Measurements from ENCODE around the gene HTT. TPM values are rescaled to one million over a fixed set of nuclear protein-coding genes. Genes with fewer than 3 reads are reported as not detected.

The HTT gene
- polyA plus RNA-seq, 2 donors, result 9.7 to 19.4 TPM

DNA sequence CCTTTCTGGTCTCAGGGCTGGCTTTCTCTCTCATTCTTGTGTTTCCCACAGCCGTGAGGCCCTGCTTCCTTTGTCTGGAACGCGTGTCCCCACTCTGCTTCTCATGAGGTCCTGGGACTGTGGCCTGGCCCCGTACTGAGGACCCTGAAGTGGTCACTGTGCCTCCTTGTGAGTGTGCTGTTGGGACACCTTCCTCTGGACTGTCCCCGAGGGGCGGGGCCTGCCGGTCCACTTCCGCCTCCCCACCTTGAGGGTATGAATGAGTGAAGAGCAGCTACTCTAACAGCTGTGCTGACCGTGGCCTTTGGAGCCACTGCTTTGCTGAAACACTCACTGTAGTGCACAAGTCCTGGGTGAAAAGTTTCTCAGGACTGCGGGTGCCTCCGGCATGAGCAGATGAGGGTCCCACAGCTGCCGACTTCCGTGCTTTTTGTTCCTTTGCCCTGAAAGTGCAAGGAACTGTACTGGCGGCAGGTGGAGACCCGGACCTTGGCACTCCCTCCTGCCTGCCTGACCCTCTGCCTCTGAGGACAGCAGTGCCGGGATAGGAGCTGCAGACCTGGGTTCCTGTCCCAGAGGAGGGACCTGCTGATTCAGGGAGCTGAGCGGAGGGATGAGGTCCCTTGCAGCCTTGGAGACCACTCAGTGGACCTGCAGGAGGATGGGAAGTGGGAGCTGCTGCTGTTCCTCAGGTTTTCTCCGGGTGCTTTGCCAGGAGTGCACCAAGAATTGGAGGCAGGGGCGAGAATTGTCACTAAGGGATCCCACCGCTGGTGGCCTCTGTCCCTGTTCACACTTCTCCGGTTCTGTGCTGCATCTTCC lies 38.1 kb upstream of the HTT start:
- 84 to 90% methylated on average over 21 of the region's 21 CpGs for WGBS, 2 donors
- Histone ChIP-seq H3K27ac (ENCODE audit: low read depth in 2 of 2, low read length in 1 of 2) (no peak overlapping the region), H3K4me1 (ENCODE audit: control insufficient read depth in 2 of 2, insufficient read depth in 2 of 2, low read length in 1 of 2) (peaks cover 0 to 4% of the 10 kb centered on the region in 2 donors), H3K4me3 (ENCODE audit: low read depth in 1 of 2, low read length in 2 of 2) (no peak overlapping the region), H3K9me3 (ENCODE audit: control insufficient read depth in 2 of 2, insufficient read depth in 1 of 2, low read depth in 1 of 2, low read length in 1 of 2) (no peaks in the 10 kb centered on the region), H3K27me3 (ENCODE audit: control insufficient read depth in 1 of 2, insufficient read depth in 2 of 2, low read length in 2 of 2) (no peaks in the 10 kb centered on the region), H3K36me3 (ENCODE audit: control insufficient read depth in 2 of 2, insufficient read depth in 2 of 2, low read length in 1 of 2) (no peaks in the 10 kb centered on the region)

- no peaks in the 10 kb centered on the region for H3K27me3 ChIP-seq (ENCODE audit: control insufficient read depth in 1 of 2, insufficient read depth in 2 of 2, low read length in 2 of 2)
- 37 to 41% methylated on average over 6 of the region's 6 CpGs for WGBS, 2 donors
- no peak overlapping the region for H3K4me3 ChIP-seq (ENCODE audit: low read depth in 1 of 2, low read length in 2 of 2)
- peaks cover 0 to 7% of the 10 kb centered on the region in 2 donors for H3K4me1 ChIP-seq (ENCODE audit: control insufficient read depth in 2 of 2, insufficient read depth in 2 of 2, low read length in 1 of 2)
- no peak overlapping the region for H3K27ac ChIP-seq (ENCODE audit: low read depth in 2 of 2, low read length in 1 of 2)
- no peaks in the 10 kb centered on the region for H3K36me3 ChIP-seq (ENCODE audit: control insufficient read depth in 2 of 2, insufficient read depth in 2 of 2, low read length in 1 of 2)
- no peaks in the 10 kb centered on the region for H3K9me3 ChIP-seq (ENCODE audit: control insufficient read depth in 2 of 2, insufficient read depth in 1 of 2, low read depth in 1 of 2, low read length in 1 of 2)
Observed at GRCh38 chr4:3037957-3038461, 36.5 kb upstream of the HTT start.

- H3K36me3 ChIP-seq (ENCODE audit: control insufficient read depth in 2 of 2, insufficient read depth in 2 of 2, low read length in 1 of 2), result no peaks in the 10 kb centered on the region
- no peaks in the 10 kb centered on the region for H3K27me3 ChIP-seq (ENCODE audit: control insufficient read depth in 1 of 2, insufficient read depth in 2 of 2, low read length in 2 of 2)
- no peaks in the 10 kb centered on the region for H3K9me3 ChIP-seq (ENCODE audit: control insufficient read depth in 2 of 2, insufficient read depth in 1 of 2, low read depth in 1 of 2, low read length in 1 of 2)
- WGBS, 2 donors, result 87 to 88% methylated on average over 8 of the region's 8 CpGs
- peaks cover 0 to 7% of the 10 kb centered on the region in 2 donors for H3K4me1 ChIP-seq (ENCODE audit: control insufficient read depth in 2 of 2, insufficient read depth in 2 of 2, low read length in 1 of 2)
- H3K4me3 ChIP-seq (ENCODE audit: low read depth in 1 of 2, low read length in 2 of 2), result no peak overlapping the region
- H3K27ac ChIP-seq (ENCODE audit: low read depth in 2 of 2, low read length in 1 of 2), result no peak overlapping the region
Observed at GRCh38 chr4:3039706-3040366, 34.6 kb upstream of the HTT start.

DNA sequence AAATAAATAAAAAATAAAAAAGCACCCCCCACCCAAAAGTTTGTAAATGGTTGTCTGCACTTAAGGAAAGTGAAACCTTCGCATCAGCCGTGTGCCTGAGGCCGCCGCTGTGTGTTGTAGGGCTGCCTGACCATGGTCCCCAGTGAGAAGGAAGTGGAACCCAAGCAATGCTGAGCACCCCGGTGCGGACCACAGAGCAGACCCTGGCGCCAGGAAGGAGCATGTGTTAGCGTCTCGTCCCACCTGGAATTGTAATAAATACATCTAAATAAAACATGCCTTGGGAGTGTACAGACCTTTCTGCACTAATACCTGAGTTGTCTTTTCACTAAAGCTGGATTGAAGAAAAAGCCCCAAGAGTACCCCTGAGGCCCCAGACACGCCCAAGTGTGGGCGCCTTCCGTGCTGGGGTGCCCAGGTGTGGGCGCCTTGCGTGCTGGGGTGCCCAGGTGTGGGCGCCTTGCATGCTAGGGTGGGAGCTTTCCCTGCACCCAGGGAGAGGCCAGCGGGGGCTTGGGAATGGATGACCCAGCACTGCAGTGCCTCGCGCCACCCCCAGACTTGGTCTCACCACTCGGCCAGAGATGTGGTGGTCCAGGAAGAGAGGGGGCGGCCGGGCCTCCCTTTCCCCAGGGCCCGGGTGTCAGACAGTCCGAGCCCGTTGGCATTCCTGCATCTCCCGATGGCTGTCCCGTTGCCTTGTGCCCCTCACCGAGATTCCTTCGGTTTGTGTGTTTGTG lies 33.9 kb upstream of the HTT start:
- 82 to 86% methylated on average over 27 to 28 of the region's 28 CpGs for WGBS, 2 donors
- Histone ChIP-seq H3K4me3 (ENCODE audit: low read depth in 1 of 2, low read length in 2 of 2) (peak overlapping the region; percentile 35 to 59), H3K36me3 (ENCODE audit: control insufficient read depth in 2 of 2, insufficient read depth in 2 of 2, low read length in 1 of 2) (no peaks in the 10 kb centered on the region), H3K27me3 (ENCODE audit: control insufficient read depth in 1 of 2, insufficient read depth in 2 of 2, low read length in 2 of 2) (no peaks in the 10 kb centered on the region), H3K4me1 (ENCODE audit: control insufficient read depth in 2 of 2, insufficient read depth in 2 of 2, low read length in 1 of 2) (peaks cover 0 to 7% of the 10 kb centered on the region in 2 donors), H3K9me3 (ENCODE audit: control insufficient read depth in 2 of 2, insufficient read depth in 1 of 2, low read depth in 1 of 2, low read length in 1 of 2) (no peaks in the 10 kb centered on the region), H3K27ac (ENCODE audit: low read depth in 2 of 2, low read length in 1 of 2) (no peak overlapping the region)

GRCh38 chr4:3041192-3042142 lies 33.0 kb upstream of the HTT start:
- WGBS, 2 donors, result 16 to 26% methylated on average over 56 to 57 of the region's 57 CpGs
- Histone ChIP-seq H3K27ac (ENCODE audit: low read depth in 2 of 2, low read length in 1 of 2) (peak overlapping the region; percentile 81 to 83), H3K4me1 (ENCODE audit: control insufficient read depth in 2 of 2, insufficient read depth in 2 of 2, low read length in 1 of 2) (peaks cover 0 to 7% of the 10 kb centered on the region in 2 donors), H3K9me3 (ENCODE audit: control insufficient read depth in 2 of 2, insufficient read depth in 1 of 2, low read depth in 1 of 2, low read length in 1 of 2) (no peaks in the 10 kb centered on the region), H3K27me3 (ENCODE audit: control insufficient read depth in 1 of 2, insufficient read depth in 2 of 2, low read length in 2 of 2) (no peaks in the 10 kb centered on the region), H3K36me3 (ENCODE audit: control insufficient read depth in 2 of 2, insufficient read depth in 2 of 2, low read length in 1 of 2) (no peaks in the 10 kb centered on the region), H3K4me3 (ENCODE audit: low read depth in 1 of 2, low read length in 2 of 2) (peak overlapping the region; percentile 35 to 59)

GRCh38 chr4:3042226-3042625 lies 32.3 kb upstream of the HTT start:
- Histone ChIP-seq H3K27me3 (ENCODE audit: control insufficient read depth in 1 of 2, insufficient read depth in 2 of 2, low read length in 2 of 2) (no peaks in the 10 kb centered on the region), H3K4me1 (ENCODE audit: control insufficient read depth in 2 of 2, insufficient read depth in 2 of 2, low read length in 1 of 2) (peaks cover 0 to 7% of the 10 kb centered on the region in 2 donors), H3K9me3 (ENCODE audit: control insufficient read depth in 2 of 2, insufficient read depth in 1 of 2, low read depth in 1 of 2, low read length in 1 of 2) (no peaks in the 10 kb centered on the region), H3K27ac (ENCODE audit: low read depth in 2 of 2, low read length in 1 of 2) (peak overlapping the region; percentile 31 to 83), H3K4me3 (ENCODE audit: low read depth in 1 of 2, low read length in 2 of 2) (peak overlapping the region; percentile 35 to 59), H3K36me3 (ENCODE audit: control insufficient read depth in 2 of 2, insufficient read depth in 2 of 2, low read length in 1 of 2) (no peaks in the 10 kb centered on the region)
- 58 to 59% methylated on average over 10 of the region's 10 CpGs for WGBS, 2 donors

GRCh38 chr4:3043282-3044020 lies 31.0 kb upstream of the HTT start:
- Histone ChIP-seq H3K27me3 (ENCODE audit: control insufficient read depth in 1 of 2, insufficient read depth in 2 of 2, low read length in 2 of 2) (no peaks in the 10 kb centered on the region), H3K9me3 (ENCODE audit: control insufficient read depth in 2 of 2, insufficient read depth in 1 of 2, low read depth in 1 of 2, low read length in 1 of 2) (no peaks in the 10 kb centered on the region), H3K36me3 (ENCODE audit: control insufficient read depth in 2 of 2, insufficient read depth in 2 of 2, low read length in 1 of 2) (no peaks in the 10 kb centered on the region), H3K4me3 (ENCODE audit: low read depth in 1 of 2, low read length in 2 of 2) (no peak overlapping the region), H3K4me1 (ENCODE audit: control insufficient read depth in 2 of 2, insufficient read depth in 2 of 2, low read length in 1 of 2) (peaks cover 0 to 8% of the 10 kb centered on the region in 2 donors), H3K27ac (ENCODE audit: low read depth in 2 of 2, low read length in 1 of 2) (no peak overlapping the region)
- WGBS, 2 donors, result 88 to 91% methylated on average over 11 of the region's 11 CpGs

- H3K4me1 ChIP-seq (ENCODE audit: control insufficient read depth in 2 of 2, insufficient read depth in 2 of 2, low read length in 1 of 2), result peaks cover 0 to 8% of the 10 kb centered on the region in 2 donors
- no peaks in the 10 kb centered on the region for H3K36me3 ChIP-seq (ENCODE audit: control insufficient read depth in 2 of 2, insufficient read depth in 2 of 2, low read length in 1 of 2)
- WGBS, 2 donors, result 76 to 82% methylated on average over 22 of the region's 22 CpGs
- no peak overlapping the region for H3K27ac ChIP-seq (ENCODE audit: low read depth in 2 of 2, low read length in 1 of 2)
- H3K9me3 ChIP-seq (ENCODE audit: control insufficient read depth in 2 of 2, insufficient read depth in 1 of 2, low read depth in 1 of 2, low read length in 1 of 2), result no peaks in the 10 kb centered on the region
- H3K4me3 ChIP-seq (ENCODE audit: low read depth in 1 of 2, low read length in 2 of 2), result no peak overlapping the region
- no peaks in the 10 kb centered on the region for H3K27me3 ChIP-seq (ENCODE audit: control insufficient read depth in 1 of 2, insufficient read depth in 2 of 2, low read length in 2 of 2)
Observed at GRCh38 chr4:3044870-3045819, 29.3 kb upstream of the HTT start.
